GM12891 (cell line): ENCODE measurements around the gene DIDO1.

Source experiments
- DNase-seq: peaks from one replicate; pipeline ENCODE4 v3.0.0; 2011; ENCODE audit warnings: low spot score; ENCODE audit not compliant: insufficient read length
- FAIRE-seq: peaks from 2 replicates; lab custom pipeline; 2011; peaks lifted over from hg19 to GRCh38; lab: Jason Lieb, UNC
- PAX5 ChIP-seq: IDR thresholded peaks from 2 replicates; pipeline ENCODE4 v1.6.1; 2011; ENCODE audit warnings: low read length, moderate library complexity, mild to moderate bottlenecking; ENCODE audit not compliant: insufficient read depth, severe bottlenecking
- POLR2A ChIP-seq: IDR thresholded peaks from 2 replicates; pipeline ENCODE4 v1.6.1; 2011; ENCODE audit warnings: low read depth, low read length, control low read depth
- POLR2AphosphoS5 ChIP-seq: IDR thresholded peaks from 2 replicates; pipeline ENCODE4 v1.6.1; 2011; ENCODE audit warnings: low read depth, low read length, control low read depth
- POU2F2 ChIP-seq: IDR thresholded peaks from 2 replicates; pipeline ENCODE4 v1.6.1; 2011; ENCODE audit warnings: low read depth, mild to moderate bottlenecking, control low read depth, low read length, moderate library complexity
- SPI1 ChIP-seq: IDR thresholded peaks from 2 replicates; pipeline ENCODE4 v1.6.1; 2011; ENCODE audit warnings: low read depth, low read length, control low read depth
- TAF1 ChIP-seq: IDR thresholded peaks from 2 replicates; pipeline ENCODE4 v1.6.1; 2011; ENCODE audit warnings: low read depth, low read length, control low read depth

DIDO1 gene

GRCh38 chr20:62902926-62903615 is 23.2 kb downstream of the DIDO1 start:
- no peak for DNase-seq
- peak; percentile 61 for TF ChIP-seq POLR2AphosphoS5
- no peak for TF ChIP-seq PAX5
- TF ChIP-seq POU2F2: no peak
- FAIRE-seq: no peak

GRCh38 chr20:62901891-62902290 is 24.4 kb downstream of the DIDO1 start:
- TF ChIP-seq TAF1 (no peak), POLR2AphosphoS5 (no peak), SPI1 (no peak), POU2F2 (no peak), PAX5 (no peak), POLR2A (no peak; the same call in 1 of the 2 replicates)
- FAIRE-seq (no peak), DNase-seq (no peak)

- DNase-seq (no peak), FAIRE-seq (no peak)
- TF ChIP-seq TAF1: no peak
- TF ChIP-seq POU2F2: no peak
- peak; percentile 40 for TF ChIP-seq POLR2AphosphoS5
- TF ChIP-seq PAX5: no peak
Measured at GRCh38 chr20:62900692-62901584, 25.4 kb downstream of the DIDO1 start.

GRCh38 chr20:62900052-62900691 is 26.1 kb downstream of the DIDO1 start:
- FAIRE-seq (peak; percentile 83), DNase-seq (peak; percentile 87)
- TF ChIP-seq POLR2A: peak; percentile 73
- no peak for TF ChIP-seq TAF1
- no peak for TF ChIP-seq POLR2AphosphoS5
- TF ChIP-seq POU2F2: no peak

- DNase-seq (no peak), FAIRE-seq (no peak)
- TF ChIP-seq POU2F2 (no peak), SPI1 (no peak), POLR2AphosphoS5 (no peak), POLR2A (no peak), TAF1 (no peak), PAX5 (no peak)
Measured at GRCh38 chr20:62899633-62900051, 26.7 kb downstream of the DIDO1 start.

- FAIRE-seq: peak; percentile 38
Measured at GRCh38 chr20:62898970-62899632, 27.2 kb downstream of the DIDO1 start.

GRCh38 chr20:62898093-62898964 is 28.0 kb downstream of the DIDO1 start:
- DNase-seq: no peak
- no peak for FAIRE-seq
- TF ChIP-seq TAF1 (no peak), POU2F2 (no peak), PAX5 (no peak), SPI1 (no peak), POLR2AphosphoS5 (no peak), POLR2A (no peak)

More at GRCh38 chr20:62898970-62899632, 27.2 kb downstream of the DIDO1 start:
- TF ChIP-seq SPI1: no peak
- TF ChIP-seq POLR2AphosphoS5: peak; percentile 48; the same call in 1 of the 2 replicates
- no peak for DNase-seq

GRCh38 chr20:62897666-62898065 is 28.6 kb downstream of the DIDO1 start:
- FAIRE-seq: no peak
- no peak for DNase-seq
- TF ChIP-seq POLR2A (no peak), POU2F2 (no peak), PAX5 (no peak), POLR2AphosphoS5 (no peak), SPI1 (no peak), TAF1 (no peak)

GRCh38 chr20:62896526-62896925 is 29.8 kb downstream of the DIDO1 start:
- TF ChIP-seq SPI1 (no peak), POU2F2 (no peak), TAF1 (no peak), POLR2AphosphoS5 (no peak), PAX5 (no peak), POLR2A (no peak)
- DNase-seq (no peak), FAIRE-seq (no peak)
